ENCODE results near the gene IPO9. TPM values are rescaled to one million over a fixed set of nuclear protein-coding genes. Genes with fewer than 3 reads are reported as not detected.
A peak's percentile ranks its signal among the peaks of the same experiment; 100 is the strongest.
"Not testable (repeated sequence)": the region's sequence is repeated elsewhere in the genome, so short reads cannot be mapped to it uniquely, and the experiment has no call there.

IPO9 gene
- polyA plus RNA-seq, 1 experiment = 55.5 TPM

GRCh38 chr1:201848230-201848629, 19.3 kb downstream of the IPO9 start:
- no peak overlapping the region for H3K27ac ChIP-seq (ENCODE audit: low read depth, low read length)
- POLR2A ChIA-PET = no interaction called here

GRCh38 chr1:201849372-201850052, 20.6 kb downstream of the IPO9 start:
- no peak overlapping the region for H3K4me3 ChIP-seq (ENCODE audit: low read depth, low read length)
- POLR2A ChIA-PET = interaction anchor here (1.2 kb wide), 1 partner anchor 380 kb away, joined by 3 read pairs; the partner anchor contains the start of gene PHLDA3
- H3K27ac ChIP-seq (ENCODE audit: low read depth, low read length) = peak overlapping the region; percentile 32
- TF ChIP-seq CTCF (IDR thresholded peaks at IDR 0.05; ENCODE audit: low read depth, low read length) = no peak
- H3K27me3 ChIP-seq (ENCODE audit: control insufficient read depth, insufficient read depth, low read length) = no peaks in the 10 kb centered on the region
- CTCF ChIA-PET = interaction anchor here (1.3 to 2.3 kb wide), 4 partner anchors 20 to 319 kb away, joined by 3 to 10 read pairs (median 5); partner anchors contain the start of gene IPO9
- no peak for DNase-seq (ENCODE audit: low read depth, low spot score)
- no peaks in the 10 kb centered on the region for H3K9me3 ChIP-seq (ENCODE audit: control insufficient read depth, insufficient read depth, low read length)

More at GRCh38 chr1:201848230-201848629, 19.3 kb downstream of the IPO9 start:
- no peak overlapping the region for H3K4me3 ChIP-seq (ENCODE audit: low read depth, low read length)
- DNase-seq (ENCODE audit: low read depth, low spot score) = no peak
- no peaks in the 10 kb centered on the region for H3K27me3 ChIP-seq (ENCODE audit: control insufficient read depth, insufficient read depth, low read length)
- no peak for TF ChIP-seq CTCF (IDR thresholded peaks at IDR 0.05; ENCODE audit: low read depth, low read length)
- CTCF ChIA-PET = interaction anchor here (0.6 to 1.9 kb wide), 4 partner anchors 14 to 151 kb away, joined by 3 to 6 read pairs (median 4); partner anchors contain the start of gene IPO9
- H3K9me3 ChIP-seq (ENCODE audit: control insufficient read depth, insufficient read depth, low read length) = no peaks in the 10 kb centered on the region

- H3K4me3 ChIP-seq (ENCODE audit: low read depth, low read length) = no peak overlapping the region
- peak; percentile 65 for DNase-seq (ENCODE audit: low read depth, low spot score)
- no peaks in the 10 kb centered on the region for H3K27me3 ChIP-seq (ENCODE audit: control insufficient read depth, insufficient read depth, low read length)
- no peak for TF ChIP-seq CTCF (IDR thresholded peaks at IDR 0.05; ENCODE audit: low read depth, low read length)
- H3K9me3 ChIP-seq (ENCODE audit: control insufficient read depth, insufficient read depth, low read length) = no peaks in the 10 kb centered on the region
- CTCF ChIA-PET = interaction anchor here (1.3 to 2.3 kb wide), 4 partner anchors 21 to 320 kb away, joined by 3 to 10 read pairs (median 6); partner anchors contain the start of gene IPO9
- no peak overlapping the region for H3K27ac ChIP-seq (ENCODE audit: low read depth, low read length)
- POLR2A ChIA-PET = interaction anchor here (1.2 kb wide), 1 partner anchor 381 kb away, joined by 3 read pairs; the partner anchor contains the start of gene PHLDA3
These were observed 21.1 kb downstream of the IPO9 start for GRCh38 chr1:201850053-201850397.

- TF ChIP-seq CTCF (IDR thresholded peaks at IDR 0.05; ENCODE audit: low read depth, low read length) = no peak
- CTCF ChIA-PET = no interaction called here
- no peak overlapping the region for H3K27ac ChIP-seq (ENCODE audit: low read depth, low read length)
- POLR2A ChIA-PET = no interaction called here
- no peaks in the 10 kb centered on the region for H3K27me3 ChIP-seq (ENCODE audit: control insufficient read depth, insufficient read depth, low read length)
- no peak overlapping the region for H3K4me3 ChIP-seq (ENCODE audit: low read depth, low read length)
- no peak for DNase-seq (ENCODE audit: low read depth, low spot score)
- no peaks in the 10 kb centered on the region for H3K9me3 ChIP-seq (ENCODE audit: control insufficient read depth, insufficient read depth, low read length)
These were observed 23.0 kb downstream of the IPO9 start for GRCh38 chr1:201851949-201852348.

- H3K27me3 ChIP-seq (ENCODE audit: control insufficient read depth, insufficient read depth, low read length); CTCF ChIA-PET; H3K4me3 ChIP-seq (ENCODE audit: low read depth, low read length); DNase-seq (ENCODE audit: low read depth, low spot score); H3K27ac ChIP-seq (ENCODE audit: low read depth, low read length); POLR2A ChIA-PET; H3K9me3 ChIP-seq (ENCODE audit: control insufficient read depth, insufficient read depth, low read length): not testable (repeated sequence)
These were observed 27.8 kb downstream of the IPO9 start for GRCh38 chr1:201856722-201857121.

Data from AG04450 (cell line).